HEK293 (cell line): ENCODE results near the gene PRPF6.

Experiments used
- CTCF ChIA-PET: fragments of 350-600 bp; formaldehyde crosslinking; extraction: SDS; loops from one replicate; lab custom pipeline; 2021; ENCODE audit warnings: antibody characterized with exemption; lab: Yijun Ruan, JAX
- POLR2A ChIA-PET: fragments of 300-600 bp; formaldehyde crosslinking; extraction: SDS; loops from one replicate; lab custom pipeline; 2020; ENCODE audit warnings: antibody characterized with exemption, inconsistent platforms; lab: Yijun Ruan, JAX
- H3K27ac ChIP-seq: fragments of 200-500 bp; sonication (Bioruptor generic); 2 replicates; pipeline ENCODE4 v1.5.1; 2014; ENCODE audit warnings: low read depth, low read length, control low read depth, inconsistent platforms; ENCODE audit errors: extremely low read depth
- H3K36me3 ChIP-seq, 2 experiments: fragments of 200-500 bp in 1 of 2; sonication (Bioruptor generic) in 1 of 2; 1 replicate in 1 of 2; 2 replicates in 1 of 2; pipeline ENCODE4 v1.5.1; 2014 to 2017; ENCODE audit warnings: inconsistent platforms in 2 of 2, low read length in 2 of 2; ENCODE audit not compliant: control insufficient read depth in 2 of 2, insufficient read depth in 1 of 2
- H3K4me1 ChIP-seq: fragments of 200-500 bp; sonication (Bioruptor generic); 2 replicates; pipeline ENCODE4 v1.5.1; 2014; ENCODE audit warnings: mild to moderate bottlenecking, low read length, inconsistent platforms; ENCODE audit not compliant: control insufficient read depth, insufficient read depth
- H3K4me3 ChIP-seq: 2 replicates; pipeline ENCODE4 v1.5.1; 2011; ENCODE audit warnings: low read depth, mild to moderate bottlenecking, control low read depth, low read length, moderate library complexity
- H3K9me3 ChIP-seq: fragments of 200-500 bp; sonication (Bioruptor generic); 2 replicates; pipeline ENCODE4 v1.5.1; 2014; ENCODE audit warnings: low read depth, low read length, inconsistent platforms; ENCODE audit not compliant: control insufficient read depth, insufficient read depth
- BCL11B ChIP-seq: fragments of 450-650 bp; formaldehyde crosslinking; IDR thresholded peaks from 2 replicates; pipeline ENCODE4 v1.5.1; 2016; ENCODE audit warnings: low read depth, missing biosample characterization, missing genetic modification characterization
- ELK4 ChIP-seq: IDR thresholded peaks from 2 replicates; pipeline ENCODE4 v1.6.1; 2011; ENCODE audit warnings: mild to moderate bottlenecking, low read depth, low read length, borderline replicate concordance
- PRDM2 ChIP-seq: fragments of 450-650 bp; formaldehyde crosslinking; IDR thresholded peaks from 2 replicates; pipeline ENCODE4 v1.5.1; 2016; ENCODE audit warnings: missing biosample characterization, missing genetic modification characterization, borderline replicate concordance
- SCRT2 ChIP-seq: fragments of 450-650 bp; formaldehyde crosslinking; IDR thresholded peaks from 2 replicates; pipeline ENCODE4 v1.5.1; 2016; ENCODE audit warnings: missing biosample characterization, missing genetic modification characterization
- ZBTB20 ChIP-seq: fragments of 450-650 bp; formaldehyde crosslinking; IDR thresholded peaks from 2 replicates; pipeline ENCODE4 v1.5.1; 2016; ENCODE audit warnings: missing biosample characterization, missing genetic modification characterization
- ZNF121 ChIP-seq: fragments of 450-650 bp; formaldehyde crosslinking; IDR thresholded peaks from 2 replicates; pipeline ENCODE4 v1.5.1; 2016; ENCODE audit warnings: missing biosample characterization, missing genetic modification characterization
- ZNF174 ChIP-seq: fragments of 450-650 bp; formaldehyde crosslinking; IDR thresholded peaks from 2 replicates; pipeline ENCODE4 v1.5.0; 2017; ENCODE audit warnings: missing biosample characterization, mild to moderate bottlenecking, missing genetic modification characterization
- ZNF280C ChIP-seq: fragments of 450-650 bp; formaldehyde crosslinking; IDR thresholded peaks from 2 replicates; pipeline ENCODE4 v1.5.1; 2016; ENCODE audit warnings: missing biosample characterization, missing genetic modification characterization
- ZNF311 ChIP-seq: fragments of 450-650 bp; formaldehyde crosslinking; IDR thresholded peaks from 2 replicates; pipeline ENCODE4 v1.5.1; 2017; ENCODE audit warnings: missing biosample characterization, missing genetic modification characterization, borderline replicate concordance
- ZNF37A ChIP-seq: fragments of 450-650 bp; IDR thresholded peaks from 2 replicates; pipeline ENCODE4 v1.5.1; 2018; ENCODE audit warnings: missing biosample characterization, missing genetic modification characterization
- ZNF510 ChIP-seq: fragments of 450-650 bp; formaldehyde crosslinking; IDR thresholded peaks from 2 replicates; pipeline ENCODE4 v1.5.1; 2018; ENCODE audit warnings: mild to moderate bottlenecking, missing genetic modification characterization, missing biosample characterization; ENCODE audit not compliant: insufficient replicate concordance
- ZNF518A ChIP-seq: fragments of 450-650 bp; formaldehyde crosslinking; conservative IDR thresholded peaks from 2 replicates; pipeline ENCODE4 v1.5.1; 2016; ENCODE audit warnings: low read depth, missing biosample characterization, missing genetic modification characterization
- ZNF624 ChIP-seq: fragments of 450-650 bp; formaldehyde crosslinking; IDR thresholded peaks from 2 replicates; pipeline ENCODE4 v1.5.1; 2017; ENCODE audit warnings: missing biosample characterization, missing genetic modification characterization
- ZNF660 ChIP-seq: fragments of 450-650 bp; IDR thresholded peaks from 2 replicates; pipeline ENCODE4 v1.5.1; 2018; ENCODE audit warnings: missing biosample characterization, mild to moderate bottlenecking, missing genetic modification characterization
- ZNF677 ChIP-seq: fragments of 450-650 bp; IDR thresholded peaks from 2 replicates; pipeline ENCODE4 v1.5.0; 2018; ENCODE audit warnings: missing biosample characterization, mild to moderate bottlenecking, missing genetic modification characterization, moderate library complexity
- ZNF777 ChIP-seq: fragments of 450-650 bp; formaldehyde crosslinking; IDR thresholded peaks from 2 replicates; pipeline ENCODE4 v1.5.1; 2017; ENCODE audit warnings: missing biosample characterization, missing genetic modification characterization, borderline replicate concordance
- ZSCAN4 ChIP-seq: fragments of 450-650 bp; formaldehyde crosslinking; IDR thresholded peaks from 2 replicates; pipeline ENCODE4 v1.5.1; 2017; ENCODE audit warnings: missing biosample characterization, missing genetic modification characterization
- TF ChIP-seq, protein P1 (sequence below): fragments of 450-650 bp; formaldehyde crosslinking; IDR thresholded peaks from 2 replicates; pipeline ENCODE4 v1.5.1; 2016; ENCODE audit warnings: missing biosample characterization, missing genetic modification characterization

The PRPF6 gene

DNA sequence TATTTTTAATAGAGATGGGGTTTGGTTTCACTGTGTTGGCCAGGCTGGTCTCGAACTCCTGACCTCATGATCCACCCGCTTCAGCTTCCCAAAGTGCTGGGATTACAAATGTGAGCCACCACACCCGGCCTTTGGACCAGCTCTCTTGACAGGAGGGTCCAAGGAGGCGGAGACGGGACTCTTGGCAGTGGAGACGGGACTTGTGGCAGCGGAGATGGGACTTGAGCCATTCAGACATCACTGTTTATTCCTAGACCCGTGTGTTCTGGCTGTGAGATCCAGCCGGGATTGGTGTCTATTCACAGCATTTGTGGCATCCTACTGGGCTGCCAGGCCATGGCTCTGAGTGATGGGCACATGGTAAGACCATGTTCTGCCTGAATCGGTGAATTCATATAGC lies 25.6 kb downstream of the PRPF6 start:
- Histone ChIP-seq H3K4me1 (no peaks in the 10 kb centered on the region; the same call in 1 of the 2 replicates), H3K9me3 (no peaks in the 10 kb centered on the region), H3K4me3 (no peak overlapping the region), H3K27ac (no peak overlapping the region), H3K36me3 (peaks cover 30 to 82% of the 10 kb centered on the region in 2 experiments)
- no peak for TF ChIP-seq SCRT2 (tag by site-specific recombination)
- no peak for TF ChIP-seq ZNF660 (tag by site-specific recombination)
- TF ChIP-seq ZNF624 (tag by site-specific recombination): no peak
- TF ChIP-seq BCL11B (tag by site-specific recombination): no peak
- no peak for TF ChIP-seq ZNF121 (tag by site-specific recombination)
- no peak for TF ChIP-seq ZBTB20
- no peak for TF ChIP-seq ZNF174 (tag by site-specific recombination)
- no peak for TF ChIP-seq ZNF311 (tag by site-specific recombination)
- TF ChIP-seq ZNF677 (tag by site-specific recombination): no peak
- TF ChIP-seq, protein P1, sequence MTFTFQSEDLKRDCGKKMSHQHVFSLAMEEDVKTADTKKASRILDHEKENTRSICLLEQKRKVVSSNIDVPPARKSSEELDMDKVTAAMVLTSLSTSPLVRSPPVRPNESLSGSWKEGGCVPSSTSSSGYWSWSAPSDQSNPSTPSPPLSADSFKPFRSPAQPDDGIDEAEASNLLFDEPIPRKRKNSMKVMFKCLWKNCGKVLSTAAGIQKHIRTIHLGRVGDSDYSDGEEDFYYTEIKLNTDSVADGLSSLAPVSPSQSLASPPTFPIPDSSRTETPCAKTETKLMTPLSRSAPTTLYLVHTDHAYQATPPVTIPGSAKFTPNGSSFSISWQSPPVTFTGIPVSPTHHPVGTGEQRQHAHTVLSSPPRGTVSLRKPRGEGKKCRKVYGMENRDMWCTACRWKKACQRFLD (tag by site-specific recombination): no peak
- TF ChIP-seq ZNF37A: no peak
- no peak for TF ChIP-seq ZNF280C
- TF ChIP-seq ZNF518A (tag by site-specific recombination): no peak
- TF ChIP-seq ZSCAN4 (tag by site-specific recombination): no peak
- TF ChIP-seq ELK4: no peak
- TF ChIP-seq ZNF510 (tag by site-specific recombination): no peak
- no peak for TF ChIP-seq ZNF777
- no peak for TF ChIP-seq PRDM2 (tag by site-specific recombination)
- CTCF ChIA-PET: interaction anchor here (0.5 to 0.6 kb wide), 3 partner anchors 231 to 300 kb away, joined by 3 to 4 read pairs (median 3); no protein-coding TSS in a partner anchor
- POLR2A ChIA-PET: no interaction called here
